NCI-H2196 (cell line): ENCODE results near the gene ATF4.
"Not testable (repeated sequence)": the region's sequence is repeated elsewhere in the genome, so short reads cannot be mapped to it uniquely, and the experiment has no call there.

Experiments
- DNase-seq: peaks from one replicate; lab custom pipeline; 2025; ENCODE audit not compliant: unreplicated experiment; lab: John Stamatoyannopoulos, UW

ATF4 gene

DNA sequence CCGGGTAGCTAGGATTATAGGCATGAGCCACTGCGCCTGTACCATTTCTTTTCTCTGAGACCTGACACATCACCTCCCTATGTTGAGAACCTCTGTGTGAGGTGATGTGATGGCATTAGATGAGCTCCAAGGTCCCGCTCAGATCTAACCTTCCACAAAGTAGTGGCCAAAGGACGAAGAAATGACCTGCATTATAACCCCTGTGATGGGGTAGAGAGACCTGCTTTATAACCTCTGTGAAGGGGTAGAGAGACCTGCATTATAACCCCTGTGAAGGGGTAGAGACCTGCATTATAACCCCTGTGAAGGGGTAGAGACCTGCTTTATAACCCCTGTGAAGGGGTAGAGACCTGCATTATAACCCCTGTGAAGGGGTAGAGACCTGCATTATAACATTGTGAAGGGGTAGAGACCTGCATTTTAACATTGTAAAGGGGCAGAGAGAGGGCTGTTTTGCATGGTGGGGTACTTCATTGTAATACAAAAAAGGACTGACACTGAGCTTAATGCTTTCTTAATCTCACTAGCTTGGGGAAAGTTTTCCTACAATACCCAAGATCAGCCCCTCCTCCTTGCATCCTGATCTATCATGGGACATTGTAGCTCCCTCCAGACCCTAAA lies 9.7 kb upstream of the ATF4 start:
- DNase-seq: no peak

DNA sequence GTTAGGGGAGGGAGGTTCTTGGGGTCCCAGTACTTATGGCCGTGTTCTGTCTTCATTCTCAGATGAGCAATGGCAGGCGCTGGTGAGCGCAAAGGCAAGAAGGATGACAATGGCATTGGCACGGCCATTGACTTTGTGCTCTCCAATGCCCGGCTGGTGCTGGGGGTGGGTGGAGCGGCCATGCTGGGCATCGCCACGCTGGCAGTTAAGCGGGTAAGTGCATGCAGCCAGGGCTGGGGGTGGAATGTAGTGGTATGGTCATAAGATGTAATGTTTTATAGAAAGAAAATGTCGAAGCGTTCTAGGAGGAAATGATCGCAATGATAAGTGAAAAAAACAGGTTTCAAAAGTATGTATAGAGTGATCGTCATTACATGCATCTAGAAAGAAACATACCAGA lies 9.1 kb upstream of the ATF4 start:
- no peak for DNase-seq

DNA sequence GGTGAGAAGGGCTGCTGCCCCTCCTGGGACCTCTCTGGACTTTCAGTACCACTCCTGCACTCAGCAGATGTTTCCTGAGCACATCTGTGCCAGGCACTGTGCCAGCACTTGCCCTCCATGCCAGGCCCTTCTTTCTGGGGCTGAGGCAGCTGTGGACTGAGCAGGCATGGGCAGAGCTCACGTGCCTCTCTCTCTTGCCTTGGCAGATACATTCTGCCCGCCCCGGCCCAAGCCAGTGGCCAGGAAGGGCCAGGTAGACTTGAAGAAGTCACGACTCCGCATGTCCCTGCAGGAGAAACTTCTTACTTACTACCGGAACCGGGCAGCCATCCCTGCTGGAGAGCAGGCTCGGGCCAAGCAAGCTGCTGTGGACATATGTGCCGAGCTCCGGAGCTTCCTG lies 8.3 kb upstream of the ATF4 start:
- DNase-seq: no peak

DNA sequence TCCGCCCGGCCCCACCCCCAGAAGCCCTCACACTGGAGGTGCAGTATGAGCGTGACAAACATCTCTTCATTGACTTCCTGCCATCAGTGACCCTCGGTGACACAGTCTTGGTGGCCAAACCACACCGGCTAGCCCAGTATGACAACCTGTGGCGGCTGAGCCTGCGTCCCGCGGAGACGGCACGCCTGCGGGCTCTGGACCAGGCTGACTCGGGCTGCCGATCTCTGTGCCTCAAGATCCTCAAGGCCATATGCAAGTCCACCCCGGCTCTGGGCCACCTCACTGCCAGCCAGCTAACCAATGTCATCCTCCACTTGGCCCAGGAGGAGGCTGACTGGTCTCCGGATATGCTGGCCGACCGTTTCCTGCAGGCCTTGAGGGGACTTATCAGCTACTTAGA lies 6.6 kb upstream of the ATF4 start:
- DNase-seq: no peak

DNA sequence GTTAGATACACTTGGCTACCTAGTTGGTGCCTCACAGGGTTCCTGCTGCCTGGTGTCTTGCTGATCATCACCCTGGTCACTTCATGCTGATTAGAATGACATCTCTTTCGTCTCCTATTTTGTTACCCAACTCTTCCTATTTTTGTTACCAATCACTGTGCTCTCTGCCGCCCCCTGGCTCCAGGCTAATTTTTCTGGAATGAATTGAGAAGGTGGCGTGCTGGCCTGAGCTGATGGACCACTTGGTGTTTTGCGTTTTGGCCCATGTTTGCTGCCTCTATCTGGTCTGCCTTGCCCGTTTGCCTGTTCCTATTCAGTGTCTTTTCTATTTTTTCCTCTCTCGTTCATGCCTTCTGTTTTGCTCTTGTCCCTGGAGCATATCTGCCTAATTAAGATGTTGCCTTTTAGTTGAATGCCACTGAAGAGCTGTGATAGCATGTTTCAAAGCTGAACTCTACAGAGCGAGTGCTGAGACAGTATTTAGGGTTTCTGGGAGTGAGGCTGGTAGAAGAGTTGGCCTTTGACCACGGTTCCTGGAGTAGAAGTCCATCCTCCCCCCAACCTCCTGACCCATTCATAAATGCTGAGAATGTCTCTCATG lies 5.9 kb upstream of the ATF4 start:
- DNase-seq: peak; percentile 27

DNA sequence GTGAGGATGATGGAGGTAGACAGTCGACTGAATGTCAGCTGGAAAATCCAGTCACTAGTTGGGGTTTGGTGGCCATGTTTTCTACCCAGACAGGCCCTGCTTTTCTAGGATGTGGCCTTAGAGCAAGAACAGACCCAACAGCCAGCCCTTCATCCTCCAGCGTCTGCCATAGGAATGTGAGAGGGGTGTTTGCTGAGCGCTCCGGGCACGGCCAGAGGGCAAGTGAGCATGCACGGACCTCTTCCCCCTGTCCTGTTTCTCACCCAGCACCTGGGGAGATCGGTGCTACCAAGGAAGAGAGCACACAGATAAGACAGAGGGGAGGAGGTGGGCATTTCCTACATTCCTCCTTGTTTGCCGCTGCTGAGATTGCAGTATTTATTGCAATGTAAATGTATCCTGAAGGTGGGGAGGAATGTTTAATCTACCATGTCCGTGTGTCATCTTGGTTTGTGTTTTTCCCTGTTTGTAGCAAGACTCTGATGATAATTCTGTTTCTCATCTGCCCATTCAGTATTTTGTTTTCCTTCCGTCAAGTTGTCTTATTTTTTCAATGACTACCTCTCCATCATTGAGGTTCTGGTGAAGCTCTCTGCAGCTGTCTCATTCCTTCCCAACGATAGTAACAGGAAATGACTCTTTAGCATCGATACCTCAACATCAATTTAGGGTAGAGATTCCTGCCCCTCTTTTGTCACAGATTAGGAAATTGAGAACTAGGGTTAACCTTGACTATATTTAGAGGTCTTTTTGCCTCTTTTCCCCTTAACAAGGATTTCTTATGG lies 4.9 kb upstream of the ATF4 start:
- no peak for DNase-seq

DNA sequence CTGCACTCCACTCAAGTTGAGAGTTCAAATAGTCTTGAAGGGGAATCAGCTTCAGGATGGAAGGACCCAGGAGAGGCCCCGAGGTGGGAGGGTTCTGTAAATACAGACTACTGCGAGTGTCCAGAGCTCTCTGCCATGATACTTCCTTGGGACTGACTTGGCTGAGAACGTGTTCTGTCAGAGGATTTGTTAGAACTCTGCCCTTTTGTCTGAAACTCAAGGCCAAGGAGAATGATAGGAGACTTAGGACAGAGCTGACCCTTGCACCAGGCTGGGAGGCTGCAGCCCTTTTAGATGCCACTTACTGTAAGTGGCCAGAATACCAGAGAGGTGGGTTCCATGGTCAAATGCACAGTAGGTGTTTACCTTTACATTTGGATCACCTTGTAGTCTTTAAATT lies 2.9 kb upstream of the ATF4 start:
- no peak for DNase-seq

DNA sequence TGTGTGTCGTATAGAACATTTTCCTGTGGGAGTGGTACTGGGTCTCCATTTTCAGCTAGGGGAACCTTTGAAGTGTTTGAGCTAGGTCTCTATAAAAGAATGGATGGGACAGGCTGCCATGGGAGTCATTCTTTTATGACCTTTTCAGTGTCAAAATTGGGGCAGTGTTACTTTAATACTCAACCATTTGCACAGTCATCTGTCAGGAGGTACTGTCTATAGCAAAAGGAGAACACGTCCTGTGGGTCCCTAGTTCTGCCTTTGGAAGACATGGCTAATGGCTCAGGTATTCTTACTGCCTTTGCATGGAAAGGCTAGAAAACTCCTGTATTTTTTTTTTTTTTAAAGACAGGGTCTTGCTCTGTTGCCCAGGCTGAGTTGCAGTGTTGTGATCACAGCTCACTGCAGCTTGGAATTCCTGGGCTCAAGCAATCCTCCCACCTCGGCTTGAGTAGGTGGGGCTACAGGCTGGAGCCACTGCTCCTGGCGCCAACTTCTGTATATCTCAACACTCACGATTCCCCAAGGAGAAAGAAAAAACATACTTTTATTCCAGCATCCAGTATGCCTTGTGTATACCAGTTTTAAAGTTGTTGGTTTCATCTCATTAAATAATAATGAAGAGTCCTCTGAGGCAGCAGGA lies 2.1 kb upstream of the ATF4 start:
- no peak for DNase-seq

DNA sequence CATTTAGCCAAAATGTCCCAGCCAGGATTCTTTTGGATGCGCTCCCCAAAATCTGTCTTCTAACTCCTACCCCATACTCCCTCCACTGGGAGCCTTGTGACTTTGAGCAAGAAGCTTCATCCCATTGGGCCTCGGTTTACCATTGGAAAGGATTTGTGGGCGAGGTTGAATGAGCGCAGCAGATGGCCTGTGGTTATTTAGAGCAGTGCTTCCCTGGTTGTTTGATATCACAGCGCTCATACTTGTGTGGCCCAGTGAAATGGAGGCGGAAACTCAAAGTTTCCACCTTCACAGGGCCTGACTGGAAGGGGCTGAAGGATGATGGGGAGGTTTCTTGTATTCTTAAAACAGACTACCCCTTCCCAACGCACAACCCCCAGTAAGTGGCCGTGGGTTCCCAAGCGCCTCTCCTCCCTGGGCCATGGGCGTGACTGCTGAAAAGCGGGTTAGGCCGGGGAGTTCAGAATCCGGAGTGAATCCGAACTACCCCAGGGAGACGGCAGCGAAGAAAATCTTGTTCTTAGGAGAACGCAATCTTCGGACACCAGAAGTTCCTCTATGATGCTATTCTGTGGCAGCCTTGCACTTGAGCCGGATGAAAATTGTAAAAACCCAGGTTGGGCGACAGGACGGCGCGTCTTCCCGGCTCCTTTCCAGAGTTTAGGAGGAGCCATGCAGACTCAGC lies 1.2 kb upstream of the ATF4 start:
- DNase-seq: peak; percentile 24

DNA sequence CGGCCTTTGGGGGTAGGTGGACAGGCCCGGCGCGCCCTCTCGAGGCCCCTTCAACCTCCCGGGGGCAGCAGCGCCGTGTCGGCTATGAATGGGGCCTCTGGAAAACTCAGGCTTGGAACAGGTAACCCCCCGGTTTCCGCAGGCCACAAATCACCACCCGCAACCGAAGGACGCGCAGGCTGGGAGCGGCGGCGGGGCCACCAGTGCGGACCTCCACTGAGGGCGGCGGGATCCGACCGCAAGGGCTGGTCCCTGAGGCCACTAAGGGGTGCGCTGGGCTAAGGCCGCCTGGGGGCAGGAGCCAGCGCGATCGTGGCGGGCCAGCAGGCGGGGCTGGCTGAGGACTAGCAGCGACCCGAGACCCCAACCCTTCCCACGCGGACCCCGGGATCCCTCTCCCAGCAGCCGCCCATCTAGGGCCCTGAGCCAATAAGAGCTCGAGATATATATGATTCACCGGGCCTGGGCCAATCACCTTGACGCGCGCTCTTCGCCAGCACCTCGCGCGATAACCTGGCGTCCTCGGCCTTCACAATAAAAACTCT lies 609 bp upstream of the ATF4 start:
- DNase-seq: no peak

DNA sequence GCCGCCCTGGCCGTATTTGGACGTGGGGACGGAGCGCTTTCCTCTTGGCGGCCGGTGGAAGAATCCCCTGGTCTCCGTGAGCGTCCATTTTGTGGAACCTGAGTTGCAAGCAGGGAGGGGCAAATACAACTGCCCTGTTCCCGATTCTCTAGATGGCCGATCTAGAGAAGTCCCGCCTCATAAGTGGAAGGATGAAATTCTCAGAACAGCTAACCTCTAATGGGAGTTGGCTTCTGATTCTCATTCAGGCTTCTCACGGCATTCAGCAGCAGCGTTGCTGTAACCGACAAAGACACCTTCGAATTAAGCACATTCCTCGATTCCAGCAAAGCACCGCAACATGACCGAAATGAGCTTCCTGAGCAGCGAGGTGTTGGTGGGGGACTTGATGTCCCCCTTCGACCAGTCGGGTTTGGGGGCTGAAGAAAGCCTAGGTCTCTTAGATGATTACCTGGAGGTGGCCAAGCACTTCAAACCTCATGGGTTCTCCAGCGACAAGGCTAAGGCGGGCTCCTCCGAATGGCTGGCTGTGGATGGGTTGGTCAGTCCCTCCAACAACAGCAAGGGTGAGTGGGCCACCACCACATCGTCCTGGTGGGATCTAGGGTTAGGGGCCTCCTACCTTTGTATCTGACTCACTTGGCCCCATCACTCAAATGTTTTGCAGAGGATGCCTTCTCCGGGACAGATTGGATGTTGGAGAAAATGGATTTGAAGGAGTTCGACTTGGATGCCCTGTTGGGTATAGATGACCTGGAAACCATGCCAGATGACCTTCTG lies 934 bp downstream of the ATF4 start:
- not testable (repeated sequence) for DNase-seq

DNA sequence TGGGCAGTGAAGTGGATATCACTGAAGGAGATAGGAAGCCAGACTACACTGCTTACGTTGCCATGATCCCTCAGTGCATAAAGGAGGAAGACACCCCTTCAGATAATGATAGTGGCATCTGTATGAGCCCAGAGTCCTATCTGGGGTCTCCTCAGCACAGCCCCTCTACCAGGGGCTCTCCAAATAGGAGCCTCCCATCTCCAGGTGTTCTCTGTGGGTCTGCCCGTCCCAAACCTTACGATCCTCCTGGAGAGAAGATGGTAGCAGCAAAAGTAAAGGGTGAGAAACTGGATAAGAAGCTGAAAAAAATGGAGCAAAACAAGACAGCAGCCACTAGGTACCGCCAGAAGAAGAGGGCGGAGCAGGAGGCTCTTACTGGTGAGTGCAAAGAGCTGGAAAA lies 1.7 kb downstream of the ATF4 start:
- DNase-seq: not testable (repeated sequence)

DNA sequence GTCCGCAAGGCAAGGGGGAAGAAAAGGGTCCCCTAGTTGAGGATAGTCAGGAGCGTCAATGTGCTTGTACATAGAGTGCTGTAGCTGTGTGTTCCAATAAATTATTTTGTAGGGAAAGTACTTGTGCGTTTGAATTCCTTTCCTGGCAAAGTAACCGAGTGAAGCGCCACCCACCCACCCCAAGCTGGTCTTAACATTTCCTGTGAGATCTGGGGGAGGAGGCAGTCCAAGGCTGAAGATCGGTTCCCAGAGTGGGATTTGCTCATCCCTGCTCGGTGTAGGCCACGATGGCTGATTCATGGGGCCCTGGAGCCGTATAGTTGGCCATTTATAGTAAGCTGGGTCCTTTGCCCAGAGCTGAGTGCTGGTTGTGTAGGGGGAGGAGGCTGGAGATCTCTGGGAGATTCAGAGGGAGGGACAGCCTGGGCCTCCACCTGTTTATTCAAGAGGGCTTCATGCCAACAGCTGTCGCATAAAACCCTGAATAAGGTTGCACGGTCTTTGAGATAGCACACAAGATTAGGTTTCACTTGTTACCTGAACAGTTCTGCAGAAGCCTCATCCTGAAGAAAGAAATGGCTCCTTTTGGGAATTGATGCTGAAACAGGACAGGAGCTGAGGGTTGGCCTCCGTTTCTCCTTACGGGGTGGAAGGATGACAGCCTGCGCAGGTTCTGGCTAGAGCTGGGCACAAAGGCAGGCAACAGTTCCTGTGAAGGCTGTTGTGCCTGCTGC lies 2.4 kb downstream of the ATF4 start:
- peak; percentile 50 for DNase-seq

DNA sequence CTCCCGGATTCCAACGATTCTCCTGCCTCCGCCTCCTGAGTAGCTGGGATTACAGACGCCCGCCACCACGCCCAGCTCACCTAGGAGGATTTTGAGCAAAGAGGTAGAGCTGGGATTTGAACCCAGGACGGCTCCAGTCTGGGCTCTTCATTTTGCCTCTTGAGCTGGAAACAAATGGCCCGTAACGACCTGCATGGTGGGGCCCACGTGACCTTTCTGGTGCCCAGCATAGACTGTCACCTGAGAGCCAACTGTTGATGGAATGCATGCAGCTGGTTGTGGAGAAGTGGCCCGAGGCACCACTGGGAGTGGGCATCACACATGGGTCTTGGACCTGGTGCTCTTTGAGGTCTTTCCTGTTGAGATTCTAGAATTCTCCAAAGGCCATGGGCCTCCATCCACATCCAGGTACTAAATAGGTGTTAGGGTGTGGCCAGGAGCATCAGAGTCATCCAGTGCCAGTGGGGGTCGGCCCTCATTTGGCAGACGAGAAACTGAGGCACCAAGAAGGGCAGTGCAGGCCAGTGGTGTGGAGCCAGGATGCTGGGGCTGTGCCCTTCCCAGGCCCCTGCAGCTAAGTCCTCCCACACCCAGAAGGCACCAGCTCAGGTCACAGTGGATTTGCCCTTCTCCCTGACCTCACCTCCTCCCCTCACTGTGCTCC lies 3.9 kb downstream of the ATF4 start:
- DNase-seq: no peak

DNA sequence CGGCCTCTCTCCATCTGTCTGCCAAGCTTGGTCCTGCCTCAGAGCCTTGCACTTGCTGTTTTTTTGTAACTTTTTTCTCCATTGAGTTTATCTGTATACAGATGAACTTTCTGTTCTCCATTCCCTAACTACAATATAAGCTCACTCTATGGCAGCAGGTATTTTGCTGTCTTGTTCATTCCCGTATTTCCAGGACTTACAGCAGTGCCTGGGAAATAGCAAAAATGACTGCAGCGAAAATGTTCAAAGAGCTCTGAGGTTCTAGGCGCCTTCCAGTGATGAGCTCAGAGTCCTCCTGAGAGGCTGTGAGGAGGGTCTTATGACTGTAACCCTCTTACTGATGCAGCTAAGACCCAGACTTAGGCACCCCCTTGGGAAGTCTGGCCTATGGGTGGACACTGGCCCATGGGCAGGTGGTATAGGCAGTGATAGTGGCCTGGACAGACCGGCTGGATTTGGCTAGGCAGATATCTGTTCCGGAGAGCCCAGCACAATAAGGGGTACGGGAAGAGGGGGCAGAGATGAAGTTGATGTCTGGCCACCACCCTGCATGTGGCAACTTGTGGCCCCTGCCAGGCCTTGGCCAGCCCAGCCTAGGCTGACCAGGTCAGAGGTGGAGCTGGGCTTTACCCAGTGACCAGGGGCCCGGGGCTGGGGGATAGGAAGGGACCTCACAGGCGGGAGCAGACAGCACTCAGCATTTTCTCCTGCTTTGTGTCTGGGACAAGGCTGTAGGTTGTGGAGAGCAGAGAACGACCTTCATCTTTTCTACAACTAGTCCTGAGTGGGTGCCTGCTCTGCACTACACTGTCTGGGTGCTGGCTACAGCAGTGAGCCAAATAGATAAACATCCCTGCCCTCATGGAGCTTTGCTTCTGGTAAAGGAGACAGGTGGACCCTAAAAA lies 4.6 kb downstream of the ATF4 start:
- no peak for DNase-seq

DNA sequence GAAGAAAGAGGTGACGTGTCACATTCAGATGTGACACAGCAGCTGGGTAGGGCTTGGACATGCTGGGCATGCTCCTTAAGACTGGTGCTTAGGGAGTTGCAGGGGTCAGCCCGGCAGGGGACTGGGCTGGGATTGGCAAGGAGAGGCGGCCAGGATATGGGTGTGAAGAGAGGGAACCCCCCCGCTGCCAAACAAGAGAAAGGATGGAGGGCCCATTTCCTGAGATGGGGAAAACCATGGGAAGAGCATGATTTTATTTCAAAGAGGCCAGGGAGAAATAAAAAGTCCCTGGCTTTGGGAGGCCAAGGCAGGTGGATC lies 5.3 kb downstream of the ATF4 start:
- no peak for DNase-seq

DNA sequence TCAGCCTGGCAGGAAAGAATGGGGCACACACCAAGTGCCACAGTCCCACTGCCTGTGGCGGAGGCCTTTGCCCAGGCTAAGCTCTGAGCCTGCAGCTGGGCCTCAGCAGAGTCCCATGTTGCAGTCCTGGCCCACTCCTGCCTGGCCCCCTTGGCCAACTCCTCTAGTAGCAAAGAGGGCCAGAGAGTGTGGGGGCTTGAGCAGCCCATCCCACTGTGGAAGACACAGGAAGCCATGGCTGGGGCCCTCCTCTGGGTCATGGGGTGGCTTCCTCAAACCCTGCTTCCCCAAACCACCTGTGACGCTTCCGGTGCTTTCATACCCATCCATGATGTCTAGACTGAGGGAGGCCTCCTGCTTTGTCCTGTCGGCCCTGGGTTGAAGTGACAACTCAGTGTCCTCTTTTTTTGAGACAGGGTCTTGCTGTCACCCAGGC lies 6.4 kb downstream of the ATF4 start:
- no peak for DNase-seq

DNA sequence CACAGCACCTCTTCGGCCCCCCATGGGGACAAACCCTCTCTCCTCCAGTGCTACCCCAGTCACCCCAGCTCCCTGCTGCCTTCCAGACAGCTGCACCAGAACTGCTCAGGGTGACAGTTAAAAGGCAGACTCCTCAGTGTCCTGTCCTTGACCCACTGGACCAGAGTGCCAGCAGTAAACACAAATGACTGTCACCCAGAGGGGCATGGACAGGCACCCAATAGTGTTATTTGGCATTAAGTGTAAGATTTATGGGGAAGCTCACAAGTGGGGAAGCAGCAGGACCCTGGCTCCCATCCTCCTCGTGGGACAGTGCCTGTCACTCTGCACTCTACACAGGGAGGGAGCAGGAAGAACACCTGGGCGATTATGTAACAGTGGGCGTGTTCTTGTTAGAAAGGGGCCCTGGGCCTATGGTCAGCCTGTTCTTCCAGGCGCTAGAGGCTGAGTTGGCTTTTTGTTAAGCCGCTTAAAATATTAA lies 7.2 kb downstream of the ATF4 start:
- DNase-seq: peak; percentile 29
